HepG2 (cell line): ENCODE measurements around the gene LRRC3. TPM values are rescaled to one million over a fixed set of nuclear protein-coding genes. Genes with fewer than 3 reads are reported as not detected.

Source experiments
- CERS6 ChIP-seq: sonication (generic); formaldehyde crosslinking; IDR thresholded peaks from 2 replicates; pipeline ENCODE4 v1.5.0; 2020; ENCODE audit warnings: missing genetic modification reagents
- FOXO1 ChIP-seq: sonication (generic); formaldehyde crosslinking; IDR thresholded peaks from 2 replicates; pipeline ENCODE4 v1.4.0; 2020; ENCODE audit warnings: missing genetic modification reagents
- HDAC1 ChIP-seq: sonication (generic); formaldehyde crosslinking; IDR thresholded peaks from 2 replicates; pipeline ENCODE4 v1.5.1; 2020; ENCODE audit warnings: mild to moderate bottlenecking, missing genetic modification reagents
- HMGXB4 ChIP-seq, 2 experiments: sonication (generic) in 1 of 2; formaldehyde crosslinking in 1 of 2; IDR thresholded peaks; 2 replicates each; pipeline versions ENCODE4 v1.4.0 to v1.6.1; 2018 to 2020; ENCODE audit warnings: missing genetic modification reagents in 2 of 2, borderline replicate concordance in 1 of 2, low read depth in 1 of 2, mild to moderate bottlenecking in 1 of 2, missing biosample characterization in 1 of 2
- MZF1 ChIP-seq: sonication (generic); formaldehyde crosslinking; IDR thresholded peaks from 2 replicates; pipeline ENCODE4 v1.8.1; 2023; ENCODE audit warnings: mild to moderate bottlenecking, missing genetic modification reagents, borderline replicate concordance
- NFYB ChIP-seq: sonication (generic); formaldehyde crosslinking; IDR thresholded peaks from 2 replicates; pipeline ENCODE4 v1.4.0; 2020; ENCODE audit warnings: missing genetic modification reagents
- NR0B2 ChIP-seq: sonication (generic); formaldehyde crosslinking; IDR thresholded peaks from 2 replicates; pipeline ENCODE4 v1.4.0; 2020; ENCODE audit warnings: mild to moderate bottlenecking, missing genetic modification reagents
- NR2C2 ChIP-seq: sonication (generic); formaldehyde crosslinking; IDR thresholded peaks from 2 replicates; pipeline ENCODE4 v1.4.0; 2020; ENCODE audit warnings: missing genetic modification reagents, mild to moderate bottlenecking, moderate library complexity, borderline replicate concordance
- PAXIP1 ChIP-seq: sonication (generic); formaldehyde crosslinking; conservative IDR thresholded peaks from 2 replicates; pipeline ENCODE4 v1.4.0; 2020; ENCODE audit warnings: mild to moderate bottlenecking, missing genetic modification reagents, moderate library complexity
- SMAD9 ChIP-seq: sonication (generic); formaldehyde crosslinking; IDR thresholded peaks from 2 replicates; pipeline ENCODE4 v1.5.1; 2020; ENCODE audit warnings: mild to moderate bottlenecking, missing genetic modification reagents
- TEF ChIP-seq: sonication (generic); formaldehyde crosslinking; IDR thresholded peaks from 2 replicates; pipeline ENCODE4 v1.5.0; 2020; ENCODE audit warnings: missing genetic modification reagents
- ZBTB2 ChIP-seq: sonication (generic); formaldehyde crosslinking; IDR thresholded peaks from 2 replicates; pipeline ENCODE4 v1.8.0; 2022; ENCODE audit warnings: low read depth, missing genetic modification reagents
- ZNF260 ChIP-seq: sonication (generic); formaldehyde crosslinking; IDR thresholded peaks from 2 replicates; pipeline ENCODE4 v1.4.0; 2020; ENCODE audit warnings: missing genetic modification reagents, low read depth, mild to moderate bottlenecking, borderline replicate concordance
- ZNF432 ChIP-seq: sonication (generic); formaldehyde crosslinking; IDR thresholded peaks from 2 replicates; pipeline ENCODE4 v1.5.0; 2020; ENCODE audit warnings: missing genetic modification reagents, mild to moderate bottlenecking, borderline replicate concordance
- ZNF7 ChIP-seq: IDR thresholded peaks from 2 replicates; pipeline ENCODE4 v1.6.1; 2016; ENCODE audit warnings: missing biosample characterization, missing genetic modification reagents
- ZSCAN25 ChIP-seq: sonication (generic); formaldehyde crosslinking; IDR thresholded peaks from 2 replicates; pipeline ENCODE4 v1.8.0; 2022; ENCODE audit warnings: mild to moderate bottlenecking, missing genetic modification reagents
- polyA plus RNA-seq, 8 experiments: library from polyadenylated mRNA; depleted of rRNA in 3 of 8; stranded (reverse) in 7 of 8; unstranded in 1 of 8; fragments of >200 nt; fragmentation: Illumina TruSeq in 4 of 8; extraction: Trizol in 4 of 8; gene quantifications; 2 replicates each; pipeline versions ENCODE4 v1.2.1 to v1.2.3, GENCODE V29; 2011 to 2016; ENCODE audit warnings: low read depth in 4 of 8, missing spikeins in 1 of 8, mixed read lengths in 1 of 8; ENCODE audit not compliant: insufficient read depth in 1 of 8
- total RNA-seq, 5 experiments: library from RNA; depleted of rRNA; stranded (reverse); fragments of >200 nt; fragmentation: Illumina TruSeq; extraction: Trizol; gene quantifications; 2 replicates each; pipeline ENCODE4 v1.2.3, GENCODE V29; 2016; ENCODE audit warnings: low read depth in 1 of 5

LRRC3 gene
- total and polyA plus RNA-seq, 2 of the 13 experiments (the other 11 are each of a cell fraction or from before 2014, with no cell fraction given) = 4.8 to 16.5 TPM

GRCh38 chr21:44506279-44507255 lies 51.3 kb downstream of the LRRC3 start (continued):
- no peak for TF ChIP-seq ZSCAN25
- no peak for TF ChIP-seq ZBTB2 (CRISPR knock-in tag)
- no peak for TF ChIP-seq NR0B2 (CRISPR knock-in tag)
- no peak for TF ChIP-seq FOXO1
- no peak for TF ChIP-seq SMAD9 (CRISPR knock-in tag)
- no peak for TF ChIP-seq ZNF432 (CRISPR knock-in tag)
- TF ChIP-seq HMGXB4 (CRISPR knock-in tag; IDR thresholded peaks at IDR 0.05; ENCODE audit: borderline replicate concordance in 1 of 2, low read depth in 1 of 2) = peak in 1 of 2 experiments; percentile 59; a peak in 1 of 4 replicates
- no peak for TF ChIP-seq PAXIP1
- no peak for TF ChIP-seq ZNF260 (CRISPR knock-in tag)
- no peak; the same call in 1 of the 2 replicates for TF ChIP-seq CERS6 (CRISPR knock-in tag)
- no peak for TF ChIP-seq ZNF7 (CRISPR knock-in tag)
- TF ChIP-seq NFYB (CRISPR knock-in tag) = no peak
- no peak for TF ChIP-seq MZF1 (CRISPR knock-in tag)
- no peak for TF ChIP-seq NR2C2
- no peak for TF ChIP-seq TEF
- TF ChIP-seq HDAC1 (CRISPR knock-in tag) = peak; percentile 14; the same call in 1 of the 2 replicates
